SH-SY5Y (cell line): ENCODE data around the gene FAM222B.

Source experiments
- GATA2 ChIP-seq: IDR thresholded peaks from 2 replicates; pipeline ENCODE4 v1.6.1; 2011; ENCODE audit warnings: mild to moderate bottlenecking, low read depth, low read length
- GATA3 ChIP-seq: IDR thresholded peaks from 2 replicates; pipeline ENCODE4 v1.6.1; 2011; ENCODE audit warnings: low read depth, mild to moderate bottlenecking, low read length, moderate library complexity

The FAM222B gene

GRCh38 chr17:28774206-28774605 is 68.4 kb downstream of the FAM222B start:
- TF ChIP-seq GATA2 (no peak), GATA3 (no peak)

- TF ChIP-seq GATA3 (no peak), GATA2 (no peak)
Observed at GRCh38 chr17:28773736-28774135, 68.9 kb downstream of the FAM222B start.

- no peak for TF ChIP-seq GATA2
- TF ChIP-seq GATA3, result no peak
Observed at GRCh38 chr17:28765038-28765437, 77.6 kb downstream of the FAM222B start.

GRCh38 chr17:28763804-28764266 is 78.8 kb downstream of the FAM222B start:
- TF ChIP-seq GATA2 (no peak), GATA3 (no peak)

GRCh38 chr17:28763137-28763799 is 79.3 kb downstream of the FAM222B start:
- TF ChIP-seq GATA2, result no peak
- no peak for TF ChIP-seq GATA3

GRCh38 chr17:28760601-28761562 is 81.7 kb downstream of the FAM222B start:
- TF ChIP-seq GATA3 (no peak), GATA2 (no peak)

- TF ChIP-seq GATA3, result no peak
- TF ChIP-seq GATA2, result no peak
Observed at GRCh38 chr17:28759256-28759865, 83.2 kb downstream of the FAM222B start.

- TF ChIP-seq GATA3 (no peak), GATA2 (no peak)
Observed at GRCh38 chr17:28758411-28759121, 84.0 kb downstream of the FAM222B start.

- TF ChIP-seq GATA3, result no peak
- no peak for TF ChIP-seq GATA2
Observed at GRCh38 chr17:28756049-28756804, 86.4 kb downstream of the FAM222B start.

- TF ChIP-seq GATA3, result no peak
- TF ChIP-seq GATA2, result no peak
Observed at GRCh38 chr17:28755486-28755885, 87.1 kb downstream of the FAM222B start.

- TF ChIP-seq GATA2, result no peak
- no peak for TF ChIP-seq GATA3
Observed at GRCh38 chr17:28751600-28752366, 90.8 kb downstream of the FAM222B start.
